GM23338 (cell line): ENCODE data around the gene MARF1. TPM values are rescaled to one million over a fixed set of nuclear protein-coding genes. Genes with fewer than 3 reads are reported as not detected.

Experiments used
- ATAC-seq: fragments of 200-7000 bp; cut with Tn5 transposase; 3 replicates; pipeline ENCODE4 v1.9.1; 2020
- DNase-seq: peaks from one replicate; pipeline ENCODE4 v3.0.0-alpha.2; 2015; ENCODE audit warnings: low spot score
- H2AFZ ChIP-seq: fragments of 200-600 bp; sonication (generic); 2 replicates; pipeline ENCODE4 v1.8.0; 2016; ENCODE audit warnings: antibody characterized with exemption, mild to moderate bottlenecking, moderate library complexity
- H3F3A ChIP-seq: fragments of 200-600 bp; sonication (generic); replicated peaks from 2 replicates; pipeline ENCODE4 v1.8.0; 2017; ENCODE audit warnings: antibody characterized with exemption, mixed run types, low read depth
- H3K27ac ChIP-seq: fragments of 200-600 bp; sonication (generic); 2 replicates; pipeline ENCODE4 v1.6.1; 2016; ENCODE audit warnings: low read depth
- H3K27me3 ChIP-seq: fragments of 200-600 bp; sonication (generic); 2 replicates; pipeline ENCODE4 v1.8.0; 2016; ENCODE audit warnings: mild to moderate bottlenecking, mixed run types, moderate library complexity; ENCODE audit not compliant: insufficient read depth
- H3K36me3 ChIP-seq: fragments of 200-600 bp; sonication (generic); 2 replicates; pipeline ENCODE4 v1.8.0; 2016; ENCODE audit warnings: mild to moderate bottlenecking; ENCODE audit not compliant: insufficient read depth
- H3K4me1 ChIP-seq: fragments of 200-600 bp; sonication (generic); 2 replicates; pipeline ENCODE4 v1.8.0; 2016; ENCODE audit warnings: mild to moderate bottlenecking, moderate library complexity; ENCODE audit not compliant: insufficient read depth
- H3K4me2 ChIP-seq: fragments of 200-600 bp; sonication (generic); 2 replicates; pipeline ENCODE4 v1.7.1; 2017; ENCODE audit warnings: mixed run types
- H3K4me3 ChIP-seq: fragments of 200-600 bp; sonication (generic); 2 replicates; pipeline ENCODE4 v1.6.1; 2016; ENCODE audit warnings: mixed run types
- H3K79me2 ChIP-seq: fragments of 200-600 bp; sonication (generic); replicated peaks from 2 replicates; pipeline ENCODE4 v1.8.0; 2017; ENCODE audit warnings: mild to moderate bottlenecking; ENCODE audit not compliant: insufficient read depth
- H3K9me2 ChIP-seq: fragments of 200-600 bp; sonication (generic); 2 replicates; pipeline ENCODE4 v1.8.0; 2017; ENCODE audit not compliant: insufficient read depth
- H4K20me1 ChIP-seq: fragments of 200-600 bp; sonication (generic); replicated peaks from 2 replicates; pipeline ENCODE4 v1.8.0; 2017; ENCODE audit warnings: mild to moderate bottlenecking; ENCODE audit not compliant: insufficient read depth
- H3K27ac Mint-ChIP-seq: 2 replicates; pipeline ENCODE4 v1.8.0; 2020; ENCODE audit warnings: inconsistent platforms, mild to moderate bottlenecking, moderate library complexity, mixed read lengths
- H3K27me3 Mint-ChIP-seq: 3 replicates; pipeline ENCODE4 v1.8.0; 2022; ENCODE audit warnings: low read depth, mild to moderate bottlenecking, moderate library complexity, mixed read lengths, inconsistent platforms; ENCODE audit not compliant: insufficient read depth, poor library complexity
- H3K36me3 Mint-ChIP-seq: 3 replicates; pipeline ENCODE4 v1.8.0; 2021; ENCODE audit warnings: low read depth, mild to moderate bottlenecking, inconsistent platforms, moderate library complexity, mixed read lengths
- H3K4me1 Mint-ChIP-seq: 3 replicates; pipeline ENCODE4 v1.8.0; 2020; ENCODE audit warnings: mild to moderate bottlenecking, inconsistent platforms, mixed read lengths
- H3K4me3 Mint-ChIP-seq: 3 replicates; pipeline ENCODE4 v1.8.0; 2021; ENCODE audit warnings: moderate library complexity, mild to moderate bottlenecking, inconsistent platforms, mixed read lengths
- H3K9me3 Mint-ChIP-seq: 3 replicates; pipeline ENCODE4 v1.8.0; 2020; ENCODE audit warnings: moderate library complexity, mild to moderate bottlenecking, inconsistent platforms, mixed read lengths
- CREB1 ChIP-seq: fragments of 250-450 bp; sonication (Bioruptor Pico); IDR thresholded peaks from 2 replicates; pipeline ENCODE4 v1.5.0; 2020; ENCODE audit warnings: low read depth, mild to moderate bottlenecking, moderate library complexity
- EZH2 ChIP-seq: fragments of 200-600 bp; sonication (generic); IDR thresholded peaks from one replicate; pipeline ENCODE4 v1.8.0; 2017; ENCODE audit warnings: antibody characterized with exemption, mild to moderate bottlenecking, low read depth; ENCODE audit not compliant: unreplicated experiment
- JUNB ChIP-seq: IDR thresholded peaks from one replicate; pipeline ENCODE4 v1.6.1; 2016; ENCODE audit warnings: antibody characterized with exemption; ENCODE audit not compliant: unreplicated experiment
- NANOG ChIP-seq: IDR thresholded peaks from 2 replicates; pipeline ENCODE4 v1.6.1; 2016; ENCODE audit warnings: antibody characterized with exemption, borderline replicate concordance
- POLR2AphosphoS5 ChIP-seq: IDR thresholded peaks from 2 replicates; pipeline ENCODE4 v1.6.1; 2016; ENCODE audit warnings: antibody characterized with exemption, low read depth
- STAT1 ChIP-seq: IDR thresholded peaks from one replicate; pipeline ENCODE4 v1.6.1; 2016; ENCODE audit warnings: antibody characterized with exemption; ENCODE audit not compliant: unreplicated experiment
- ZNF114 ChIP-seq: fragments of 250-450 bp; sonication (Bioruptor Pico); IDR thresholded peaks from 2 replicates; pipeline ENCODE4 v1.5.0; 2020; ENCODE audit warnings: mild to moderate bottlenecking, moderate library complexity
- ZNF331 ChIP-seq: fragments of 250-450 bp; sonication (Bioruptor Pico); IDR thresholded peaks from 2 replicates; pipeline ENCODE4 v1.5.0; 2020; ENCODE audit warnings: low read depth, mild to moderate bottlenecking, moderate library complexity
- polyA plus RNA-seq: library from polyadenylated mRNA; unstranded; fragments of >200 nt; fragmentation: Nextera tagmentation; extraction: Ambion mirVana; gene quantifications from 2 replicates; pipeline ENCODE4 v1.2.1, GENCODE V29; 2016
- total RNA-seq: library from RNA; depleted of rRNA; stranded (reverse); fragments of >200 nt; shearing (Covaris generic); gene quantifications from 2 replicates; pipeline ENCODE4 v1.2.3, GENCODE V29; 2014
- TF ChIP-seq, protein P1 (sequence below): IDR thresholded peaks from one replicate; pipeline ENCODE4 v1.6.1; 2018; ENCODE audit warnings: antibody characterized with exemption; ENCODE audit not compliant: unreplicated experiment
- TF ChIP-seq, protein P2 (sequence below): IDR thresholded peaks from 2 replicates; pipeline ENCODE4 v1.6.1; 2016; ENCODE audit warnings: antibody characterized with exemption
- TF ChIP-seq, protein P3 (sequence below): fragments of 250-450 bp; sonication (Bioruptor Pico); IDR thresholded peaks from 2 replicates; pipeline ENCODE4 v1.5.0; 2020; ENCODE audit warnings: mild to moderate bottlenecking, moderate library complexity

Gene MARF1
- total and polyA plus RNA-seq, 2 experiments from 2014 or later, result 8.3 to 16.0 TPM

DNA sequence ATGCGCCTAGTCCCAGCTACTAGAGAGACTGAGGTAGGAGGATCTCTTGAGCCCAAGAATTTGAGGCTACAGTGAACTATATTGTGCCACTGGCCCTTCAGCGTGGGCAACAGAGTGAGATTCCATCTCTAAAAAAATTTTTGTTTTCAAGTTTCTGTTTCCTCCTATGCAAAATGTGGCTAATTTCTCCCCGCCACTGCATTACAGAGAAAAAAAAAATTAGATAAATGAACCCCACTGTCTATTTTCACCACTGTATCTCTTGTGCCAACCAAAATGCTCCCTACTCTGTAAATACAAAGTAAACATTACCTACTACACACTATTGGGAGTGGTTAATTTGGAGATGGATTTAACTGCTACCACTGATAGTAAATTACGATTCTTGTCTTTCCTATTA is 2.0 kb downstream of the MARF1 start (continued):
- TF ChIP-seq EZH2, result no peak
- TF ChIP-seq, protein P1, sequence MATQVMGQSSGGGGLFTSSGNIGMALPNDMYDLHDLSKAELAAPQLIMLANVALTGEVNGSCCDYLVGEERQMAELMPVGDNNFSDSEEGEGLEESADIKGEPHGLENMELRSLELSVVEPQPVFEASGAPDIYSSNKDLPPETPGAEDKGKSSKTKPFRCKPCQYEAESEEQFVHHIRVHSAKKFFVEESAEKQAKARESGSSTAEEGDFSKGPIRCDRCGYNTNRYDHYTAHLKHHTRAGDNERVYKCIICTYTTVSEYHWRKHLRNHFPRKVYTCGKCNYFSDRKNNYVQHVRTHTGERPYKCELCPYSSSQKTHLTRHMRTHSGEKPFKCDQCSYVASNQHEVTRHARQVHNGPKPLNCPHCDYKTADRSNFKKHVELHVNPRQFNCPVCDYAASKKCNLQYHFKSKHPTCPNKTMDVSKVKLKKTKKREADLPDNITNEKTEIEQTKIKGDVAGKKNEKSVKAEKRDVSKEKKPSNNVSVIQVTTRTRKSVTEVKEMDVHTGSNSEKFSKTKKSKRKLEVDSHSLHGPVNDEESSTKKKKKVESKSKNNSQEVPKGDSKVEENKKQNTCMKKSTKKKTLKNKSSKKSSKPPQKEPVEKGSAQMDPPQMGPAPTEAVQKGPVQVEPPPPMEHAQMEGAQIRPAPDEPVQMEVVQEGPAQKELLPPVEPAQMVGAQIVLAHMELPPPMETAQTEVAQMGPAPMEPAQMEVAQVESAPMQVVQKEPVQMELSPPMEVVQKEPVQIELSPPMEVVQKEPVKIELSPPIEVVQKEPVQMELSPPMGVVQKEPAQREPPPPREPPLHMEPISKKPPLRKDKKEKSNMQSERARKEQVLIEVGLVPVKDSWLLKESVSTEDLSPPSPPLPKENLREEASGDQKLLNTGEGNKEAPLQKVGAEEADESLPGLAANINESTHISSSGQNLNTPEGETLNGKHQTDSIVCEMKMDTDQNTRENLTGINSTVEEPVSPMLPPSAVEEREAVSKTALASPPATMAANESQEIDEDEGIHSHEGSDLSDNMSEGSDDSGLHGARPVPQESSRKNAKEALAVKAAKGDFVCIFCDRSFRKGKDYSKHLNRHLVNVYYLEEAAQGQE, result no peak
- no peak for TF ChIP-seq ZNF114 (CRISPR knock-in tag)

DNA sequence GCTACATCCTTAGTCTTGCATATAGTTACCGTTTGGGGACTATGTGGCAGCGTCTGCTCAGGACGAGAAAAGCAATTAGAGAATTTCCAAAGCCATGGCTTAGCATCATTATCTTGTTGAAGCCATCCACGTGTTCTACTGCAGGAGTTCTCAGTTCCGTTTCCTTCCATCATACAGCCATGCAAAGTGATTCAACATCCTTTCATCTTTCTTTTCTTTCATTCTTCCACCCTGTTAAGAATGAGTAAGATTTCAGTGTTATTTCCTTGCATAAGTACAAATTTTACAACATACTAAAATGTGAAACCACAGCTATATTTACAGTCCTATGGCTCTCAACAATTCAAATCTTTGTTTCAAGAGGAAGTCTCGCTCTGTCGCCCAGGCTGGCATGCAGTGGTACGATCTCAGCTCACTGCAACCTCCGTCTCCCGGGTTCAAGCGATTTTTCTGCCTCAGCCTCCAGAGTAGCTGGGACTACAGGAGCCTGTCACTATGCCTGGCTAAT is 3.8 kb downstream of the MARF1 start:
- H3K4me1 ChIP-seq, result peaks cover 7% of the 10 kb centered on the region; the same call in 1 of the 2 replicates
- Mint-ChIP-seq H3K36me3 (peaks cover 44% of the 10 kb centered on the region), H3K9me3 (no peaks in the 10 kb centered on the region), H3K4me1 (peaks cover 10% of the 10 kb centered on the region), H3K4me3 (no peak overlapping the region), H3K27ac (no peak overlapping the region), H3K27me3 (peaks cover 3% of the 10 kb centered on the region)
- no peaks in the 10 kb centered on the region for H3K9me2 ChIP-seq
- H3K36me3 ChIP-seq, result peaks cover 30% of the 10 kb centered on the region
- ATAC-seq (no peak), DNase-seq (no peak)
- H3K4me2 ChIP-seq, result no peak overlapping the region
- no peaks in the 10 kb centered on the region; the same call in 1 of the 2 replicates for H4K20me1 ChIP-seq
- 0 out of 2 replicates have a peak, but pooled peaks cover 3% of the 10 kb centered on the region for H3F3A ChIP-seq
- peaks cover 28% of the 10 kb centered on the region for H3K79me2 ChIP-seq
- H2AFZ ChIP-seq, result no peak overlapping the region
- H3K4me3 ChIP-seq, result no peak overlapping the region
- no peak overlapping the region for H3K27ac ChIP-seq
- no peaks in the 10 kb centered on the region for H3K27me3 ChIP-seq
- TF ChIP-seq, protein P2, sequence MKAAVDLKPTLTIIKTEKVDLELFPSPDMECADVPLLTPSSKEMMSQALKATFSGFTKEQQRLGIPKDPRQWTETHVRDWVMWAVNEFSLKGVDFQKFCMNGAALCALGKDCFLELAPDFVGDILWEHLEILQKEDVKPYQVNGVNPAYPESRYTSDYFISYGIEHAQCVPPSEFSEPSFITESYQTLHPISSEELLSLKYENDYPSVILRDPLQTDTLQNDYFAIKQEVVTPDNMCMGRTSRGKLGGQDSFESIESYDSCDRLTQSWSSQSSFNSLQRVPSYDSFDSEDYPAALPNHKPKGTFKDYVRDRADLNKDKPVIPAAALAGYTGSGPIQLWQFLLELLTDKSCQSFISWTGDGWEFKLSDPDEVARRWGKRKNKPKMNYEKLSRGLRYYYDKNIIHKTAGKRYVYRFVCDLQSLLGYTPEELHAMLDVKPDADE, result no peak
- TF ChIP-seq JUNB (no peak), ZNF331 (CRISPR knock-in tag) (no peak), EZH2 (no peak), ZNF114 (CRISPR knock-in tag) (no peak), CREB1 (CRISPR knock-in tag) (no peak), POLR2AphosphoS5 (no peak), STAT1 (no peak), NANOG (no peak)
- TF ChIP-seq, protein P3, sequence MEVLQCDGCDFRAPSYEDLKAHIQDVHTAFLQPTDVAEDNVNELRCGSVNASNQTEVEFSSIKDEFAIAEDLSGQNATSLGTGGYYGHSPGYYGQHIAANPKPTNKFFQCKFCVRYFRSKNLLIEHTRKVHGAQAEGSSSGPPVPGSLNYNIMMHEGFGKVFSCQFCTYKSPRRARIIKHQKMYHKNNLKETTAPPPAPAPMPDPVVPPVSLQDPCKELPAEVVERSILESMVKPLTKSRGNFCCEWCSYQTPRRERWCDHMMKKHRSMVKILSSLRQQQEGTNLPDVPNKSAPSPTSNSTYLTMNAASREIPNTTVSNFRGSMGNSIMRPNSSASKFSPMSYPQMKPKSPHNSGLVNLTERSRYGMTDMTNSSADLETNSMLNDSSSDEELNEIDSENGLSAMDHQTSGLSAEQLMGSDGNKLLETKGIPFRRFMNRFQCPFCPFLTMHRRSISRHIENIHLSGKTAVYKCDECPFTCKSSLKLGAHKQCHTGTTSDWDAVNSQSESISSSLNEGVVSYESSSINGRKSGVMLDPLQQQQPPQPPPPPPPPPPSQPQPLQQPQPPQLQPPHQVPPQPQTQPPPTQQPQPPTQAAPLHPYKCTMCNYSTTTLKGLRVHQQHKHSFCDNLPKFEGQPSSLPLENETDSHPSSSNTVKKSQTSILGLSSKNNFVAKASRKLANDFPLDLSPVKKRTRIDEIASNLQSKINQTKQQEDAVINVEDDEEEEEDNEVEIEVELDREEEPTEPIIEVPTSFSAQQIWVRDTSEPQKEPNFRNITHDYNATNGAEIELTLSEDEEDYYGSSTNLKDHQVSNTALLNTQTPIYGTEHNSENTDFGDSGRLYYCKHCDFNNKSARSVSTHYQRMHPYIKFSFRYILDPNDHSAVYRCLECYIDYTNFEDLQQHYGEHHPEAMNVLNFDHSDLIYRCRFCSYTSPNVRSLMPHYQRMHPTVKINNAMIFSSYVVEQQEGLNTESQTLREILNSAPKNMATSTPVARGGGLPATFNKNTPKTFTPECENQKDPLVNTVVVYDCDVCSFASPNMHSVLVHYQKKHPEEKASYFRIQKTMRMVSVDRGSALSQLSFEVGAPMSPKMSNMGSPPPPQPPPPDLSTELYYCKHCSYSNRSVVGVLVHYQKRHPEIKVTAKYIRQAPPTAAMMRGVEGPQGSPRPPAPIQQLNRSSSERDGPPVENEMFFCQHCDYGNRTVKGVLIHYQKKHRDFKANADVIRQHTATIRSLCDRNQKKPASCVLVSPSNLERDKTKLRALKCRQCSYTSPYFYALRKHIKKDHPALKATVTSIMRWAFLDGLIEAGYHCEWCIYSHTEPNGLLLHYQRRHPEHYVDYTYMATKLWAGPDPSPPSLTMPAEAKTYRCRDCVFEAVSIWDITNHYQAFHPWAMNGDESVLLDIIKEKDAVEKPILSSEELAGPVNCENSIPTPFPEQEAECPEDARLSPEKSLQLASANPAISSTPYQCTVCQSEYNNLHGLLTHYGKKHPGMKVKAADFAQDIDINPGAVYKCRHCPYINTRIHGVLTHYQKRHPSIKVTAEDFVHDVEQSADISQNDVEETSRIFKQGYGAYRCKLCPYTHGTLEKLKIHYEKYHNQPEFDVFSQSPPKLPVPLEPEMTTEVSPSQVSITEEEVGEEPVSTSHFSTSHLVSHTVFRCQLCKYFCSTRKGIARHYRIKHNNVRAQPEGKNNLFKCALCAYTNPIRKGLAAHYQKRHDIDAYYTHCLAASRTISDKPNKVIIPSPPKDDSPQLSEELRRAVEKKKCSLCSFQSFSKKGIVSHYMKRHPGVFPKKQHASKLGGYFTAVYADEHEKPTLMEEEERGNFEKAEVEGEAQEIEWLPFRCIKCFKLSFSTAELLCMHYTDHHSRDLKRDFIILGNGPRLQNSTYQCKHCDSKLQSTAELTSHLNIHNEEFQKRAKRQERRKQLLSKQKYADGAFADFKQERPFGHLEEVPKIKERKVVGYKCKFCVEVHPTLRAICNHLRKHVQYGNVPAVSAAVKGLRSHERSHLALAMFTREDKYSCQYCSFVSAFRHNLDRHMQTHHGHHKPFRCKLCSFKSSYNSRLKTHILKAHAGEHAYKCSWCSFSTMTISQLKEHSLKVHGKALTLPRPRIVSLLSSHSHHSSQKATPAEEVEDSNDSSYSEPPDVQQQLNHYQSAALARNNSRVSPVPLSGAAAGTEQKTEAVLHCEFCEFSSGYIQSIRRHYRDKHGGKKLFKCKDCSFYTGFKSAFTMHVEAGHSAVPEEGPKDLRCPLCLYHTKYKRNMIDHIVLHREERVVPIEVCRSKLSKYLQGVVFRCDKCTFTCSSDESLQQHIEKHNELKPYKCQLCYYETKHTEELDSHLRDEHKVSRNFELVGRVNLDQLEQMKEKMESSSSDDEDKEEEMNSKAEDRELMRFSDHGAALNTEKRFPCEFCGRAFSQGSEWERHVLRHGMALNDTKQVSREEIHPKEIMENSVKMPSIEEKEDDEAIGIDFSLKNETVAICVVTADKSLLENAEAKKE (CRISPR knock-in tag), result no peak
